C1 segment of cervical spinal cord (tissue), 14 donors: Measurements from ENCODE around the gene FBXO21.

Experiments
- DNase-seq, 14 donors: peaks; one replicate each; lab custom pipeline; 2025; lab: John Stamatoyannopoulos, UW

Gene FBXO21

DNA sequence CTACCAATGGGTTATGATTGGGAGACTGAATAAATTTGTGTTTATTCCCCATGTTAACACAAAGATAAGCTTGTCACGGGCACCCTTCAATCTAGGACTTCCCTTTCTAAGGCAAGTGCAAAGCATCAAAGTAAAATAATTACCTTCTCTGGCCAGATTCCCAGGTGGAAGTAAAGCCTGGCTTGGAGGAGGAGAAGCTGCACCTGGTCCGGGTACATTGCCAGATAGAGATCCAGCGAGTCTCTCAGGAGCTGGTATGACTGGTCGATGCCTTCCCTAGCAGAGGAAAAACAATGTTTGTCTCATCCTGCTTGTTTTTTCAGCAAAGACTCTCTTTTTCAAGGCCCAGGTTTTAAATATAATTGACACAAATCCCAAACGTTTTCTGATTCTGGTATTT lies 24.9 kb downstream of the FBXO21 start:
- DNase-seq, result peak in 1 of 14 donors; percentile 90

DNA sequence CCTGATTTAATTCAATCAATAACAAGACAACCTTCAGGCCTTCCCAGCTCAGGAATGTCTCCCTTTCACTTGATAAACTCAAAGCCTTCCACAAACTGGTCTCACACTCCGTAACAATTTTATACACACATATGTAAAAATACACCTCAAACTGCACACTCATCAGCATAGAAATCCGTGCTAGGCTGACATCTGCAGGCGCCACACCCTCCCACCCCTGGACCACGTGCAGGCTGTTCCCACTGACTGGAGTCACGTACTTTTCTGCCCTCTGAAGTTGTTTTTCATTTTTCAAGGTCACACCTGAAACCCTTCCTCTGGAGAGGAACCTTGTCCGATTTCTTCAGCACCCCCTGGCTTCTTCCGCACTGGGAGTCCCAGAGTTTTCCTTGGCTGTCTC lies 27.6 kb downstream of the FBXO21 start:
- no peak for DNase-seq

DNA sequence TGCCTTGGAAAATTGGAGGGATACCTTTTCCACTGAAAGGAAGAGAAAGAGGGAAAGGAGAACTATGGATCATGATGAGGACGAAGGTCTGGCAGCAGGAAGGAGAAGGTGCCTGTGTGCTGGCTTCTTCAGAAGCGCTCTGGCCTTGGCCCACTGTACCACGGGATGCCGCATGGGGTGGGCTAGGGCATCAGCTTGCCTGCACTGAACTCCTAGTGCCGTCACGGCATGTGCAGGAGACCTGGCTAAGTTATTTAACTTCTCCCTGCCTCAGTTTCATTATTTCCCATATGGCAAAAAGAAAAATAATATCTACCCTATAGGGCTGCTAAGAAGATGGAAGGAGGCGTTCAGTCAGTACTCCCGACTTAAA lies 28.1 kb downstream of the FBXO21 start:
- DNase-seq, result no peak

DNA sequence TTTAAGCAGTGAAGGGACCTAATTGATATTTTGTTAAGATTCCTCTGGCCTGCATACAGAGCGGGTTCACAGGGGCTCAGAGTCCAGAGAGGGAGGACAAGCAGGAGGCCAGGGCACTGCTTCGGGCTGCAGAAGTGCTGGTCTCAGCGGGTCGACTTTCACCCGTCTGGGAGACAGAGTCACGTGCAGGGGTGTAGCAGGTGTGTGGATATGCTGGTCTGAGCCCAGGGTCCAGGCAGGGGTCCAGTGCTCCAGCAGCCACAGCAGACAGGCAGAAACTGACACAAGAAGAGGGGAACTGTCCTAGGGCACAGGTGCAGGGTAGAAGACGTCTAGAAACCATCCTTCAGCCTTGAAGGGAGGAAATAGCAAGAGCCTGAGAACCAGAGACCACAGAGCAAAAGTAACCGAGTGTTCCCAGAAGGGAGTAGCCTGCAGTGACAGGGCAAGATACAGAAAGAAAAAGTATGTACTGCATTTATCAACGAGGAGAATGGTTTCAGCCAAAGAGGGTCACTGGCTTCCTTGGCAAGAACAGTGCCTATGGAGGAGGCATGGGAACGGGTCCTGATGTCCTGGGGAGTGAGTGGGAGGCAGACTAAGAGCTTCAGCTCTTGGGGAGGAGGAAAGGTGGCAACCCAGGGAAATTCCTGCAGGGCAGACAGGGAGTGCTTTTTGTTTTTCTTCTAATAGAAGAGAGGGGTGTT lies 28.7 kb downstream of the FBXO21 start:
- peak in 1 of 14 donors; percentile 18 for DNase-seq

DNA sequence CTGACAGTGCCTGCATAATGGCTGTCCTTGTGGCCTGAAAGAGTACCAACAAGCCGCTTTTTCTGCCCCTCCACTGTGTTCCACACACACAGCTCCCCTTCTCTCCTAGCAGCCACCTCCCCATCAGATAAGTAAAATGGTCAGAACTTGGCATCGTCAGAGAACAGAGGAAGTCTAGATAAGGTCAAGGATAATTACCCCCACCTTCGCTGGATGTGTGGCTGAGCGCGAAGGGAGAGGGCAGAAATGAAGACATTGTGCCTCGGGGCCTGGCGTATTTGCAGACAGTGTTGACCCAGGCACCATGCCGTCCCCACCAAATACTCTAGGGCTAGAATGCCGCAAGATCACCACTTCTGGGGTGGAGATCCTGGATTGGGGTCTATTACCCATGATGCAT lies 30.6 kb downstream of the FBXO21 start:
- no peak for DNase-seq

DNA sequence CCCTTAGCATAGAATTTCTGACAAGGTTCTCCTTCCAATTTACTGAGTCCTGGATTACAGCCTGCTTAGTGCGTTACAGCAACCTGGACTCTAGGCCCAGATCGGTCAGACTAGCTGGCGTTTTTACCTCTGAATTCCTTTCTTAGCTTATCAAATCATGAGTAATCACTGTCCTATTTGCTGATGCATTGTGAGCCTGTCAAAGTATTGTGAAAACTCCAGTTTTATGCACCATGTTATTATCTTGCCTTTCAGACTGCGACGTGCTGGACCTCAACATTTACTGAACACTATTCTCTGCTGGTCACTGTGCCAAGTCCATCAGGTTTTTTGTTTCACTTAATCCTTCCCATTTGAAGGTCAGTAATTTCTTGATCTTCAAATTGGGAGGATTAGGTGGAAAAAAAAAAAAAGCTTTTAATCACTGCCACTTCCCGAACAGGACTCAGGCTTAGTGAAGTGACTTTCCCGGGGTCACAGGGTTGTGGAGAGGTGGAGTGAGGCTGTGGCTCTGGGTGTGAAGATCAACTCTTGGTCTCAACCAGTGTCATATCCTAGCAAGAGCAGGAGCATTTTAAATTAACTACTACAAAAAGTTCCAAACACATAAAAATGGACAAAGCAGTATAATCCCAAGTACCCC lies 31.2 kb downstream of the FBXO21 start:
- DNase-seq, result no peak

DNA sequence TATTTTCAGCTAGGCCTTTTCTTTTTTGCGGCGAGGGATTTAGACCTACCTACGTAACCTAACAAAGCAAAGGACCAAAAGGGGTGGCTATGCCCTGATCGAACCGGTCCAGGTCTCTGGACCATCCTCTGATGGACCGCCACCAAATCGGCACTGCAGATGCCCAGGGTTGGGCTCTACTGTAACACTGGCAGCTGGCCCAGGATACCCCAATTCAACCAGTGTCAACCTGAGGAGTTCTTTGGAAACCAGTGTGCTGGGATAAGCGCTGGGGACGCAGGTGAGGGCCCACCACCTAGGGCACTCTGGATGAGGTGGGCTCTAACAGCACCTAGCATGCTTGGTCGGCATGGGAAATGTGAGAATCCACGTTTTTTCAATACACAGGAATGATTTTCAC lies 32.2 kb downstream of the FBXO21 start:
- DNase-seq, result no peak

DNA sequence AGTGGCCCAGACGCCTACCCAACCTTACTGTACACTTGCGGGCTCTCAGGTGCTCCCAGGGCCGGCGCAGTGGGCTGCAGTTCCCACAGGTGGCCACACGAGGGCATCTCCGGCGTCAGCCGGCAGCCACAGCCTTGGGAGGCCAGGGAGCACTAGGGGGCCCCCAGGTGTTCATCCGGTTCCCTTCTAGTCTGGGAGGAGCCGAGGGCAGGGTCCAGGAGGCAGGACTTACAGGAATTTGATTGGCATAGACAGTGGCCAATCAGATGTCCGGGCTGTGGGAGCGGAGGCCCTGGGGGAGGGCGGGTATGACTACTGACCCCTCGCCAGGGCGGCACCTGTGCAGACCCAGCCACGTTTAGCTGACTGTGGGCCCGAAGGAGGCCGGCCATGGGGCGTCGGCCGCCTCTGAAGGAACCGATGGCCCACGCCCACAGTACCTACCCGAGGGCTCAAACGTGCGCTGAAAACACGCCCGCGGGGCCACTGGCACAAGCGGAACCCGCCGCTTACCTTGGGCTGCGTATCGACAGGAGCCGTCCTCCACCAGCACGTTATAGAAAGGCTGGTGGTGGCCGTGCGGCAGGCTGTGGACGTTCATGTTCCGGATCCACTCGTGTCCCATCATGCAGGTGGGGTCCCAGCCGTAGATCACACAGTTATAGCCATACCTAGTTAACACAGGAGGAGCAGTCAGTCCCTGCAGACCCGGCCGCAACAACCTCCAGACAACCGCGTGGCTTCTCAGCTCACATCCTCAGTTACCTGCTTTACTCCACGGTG lies 34.8 kb downstream of the FBXO21 start:
- peak in 2 of 14 donors; percentile 8 to 13 for DNase-seq

DNA sequence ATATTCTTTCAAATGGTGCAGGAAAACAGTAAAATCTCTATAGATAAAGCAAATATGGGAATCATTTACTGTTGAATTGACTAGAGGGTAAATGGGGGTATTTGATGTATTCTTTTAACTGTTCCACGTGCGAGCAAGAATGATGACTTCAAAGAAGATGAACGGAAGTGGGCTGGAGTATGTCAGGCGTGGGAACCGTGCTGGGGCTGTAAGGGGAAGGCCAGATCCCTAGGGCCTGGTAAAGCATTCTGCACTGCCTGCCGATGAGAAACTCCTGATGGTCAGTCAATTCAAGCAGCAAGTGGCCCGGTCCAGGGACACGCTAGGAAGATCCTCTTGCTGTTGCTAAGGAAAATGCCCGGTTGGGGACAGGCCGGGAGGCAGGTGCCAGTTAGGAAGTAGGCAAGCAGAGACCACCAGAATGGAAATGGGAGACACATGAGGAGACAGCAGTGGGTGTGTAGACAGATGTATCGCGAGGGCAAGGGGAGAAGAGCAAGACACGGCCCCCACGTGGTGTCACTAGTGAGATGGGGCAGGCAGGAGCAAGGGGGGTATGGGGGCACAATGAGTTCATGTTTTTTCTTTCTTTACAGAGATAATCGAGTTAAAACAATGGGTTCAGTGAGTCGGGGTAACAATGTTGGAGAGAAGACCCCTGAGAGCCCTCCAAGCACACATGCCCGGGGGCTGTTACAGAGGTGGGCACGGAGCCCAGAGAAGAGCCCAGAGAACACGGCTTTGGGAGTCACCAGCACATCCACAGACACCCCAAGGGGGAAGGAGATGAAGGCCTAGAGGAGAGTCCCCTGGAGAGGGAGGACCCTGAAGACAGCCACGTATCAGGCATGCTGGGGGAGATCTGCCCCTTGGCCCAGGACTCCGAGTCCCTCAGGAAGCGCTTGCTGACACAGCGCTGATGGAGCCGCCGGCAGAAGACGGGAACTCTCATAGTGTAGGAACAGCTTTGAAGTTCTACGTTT lies 37.2 kb downstream of the FBXO21 start:
- no peak for DNase-seq

DNA sequence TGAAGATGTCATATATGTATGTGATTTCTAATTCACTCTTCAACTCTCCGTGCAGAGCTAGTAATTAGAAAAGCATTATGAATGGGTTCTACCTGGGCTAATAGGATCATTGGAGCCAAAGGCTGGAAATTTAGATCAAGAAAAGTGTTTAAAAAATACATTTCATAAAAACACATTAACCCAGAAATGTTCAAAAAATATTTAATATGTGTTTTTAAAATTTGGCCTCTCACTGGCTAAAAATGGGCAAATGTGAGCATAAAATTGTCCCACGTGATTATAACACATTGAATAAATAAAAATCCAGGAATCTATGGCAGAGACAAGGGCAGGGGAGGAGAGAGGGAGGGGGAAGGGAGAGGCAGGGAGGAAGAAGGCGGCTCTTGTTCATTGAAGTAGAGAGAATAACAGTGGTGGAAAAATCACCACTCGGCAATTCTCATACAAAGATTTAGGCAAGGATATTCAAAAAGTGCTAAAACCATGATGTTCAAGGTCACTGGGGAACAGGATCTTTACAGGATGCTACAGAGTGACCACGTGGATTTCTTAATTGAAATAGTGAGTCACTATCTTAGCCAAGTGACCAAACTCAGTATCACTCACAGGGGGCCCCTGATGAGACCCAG lies 38.8 kb downstream of the FBXO21 start:
- DNase-seq, result no peak

DNA sequence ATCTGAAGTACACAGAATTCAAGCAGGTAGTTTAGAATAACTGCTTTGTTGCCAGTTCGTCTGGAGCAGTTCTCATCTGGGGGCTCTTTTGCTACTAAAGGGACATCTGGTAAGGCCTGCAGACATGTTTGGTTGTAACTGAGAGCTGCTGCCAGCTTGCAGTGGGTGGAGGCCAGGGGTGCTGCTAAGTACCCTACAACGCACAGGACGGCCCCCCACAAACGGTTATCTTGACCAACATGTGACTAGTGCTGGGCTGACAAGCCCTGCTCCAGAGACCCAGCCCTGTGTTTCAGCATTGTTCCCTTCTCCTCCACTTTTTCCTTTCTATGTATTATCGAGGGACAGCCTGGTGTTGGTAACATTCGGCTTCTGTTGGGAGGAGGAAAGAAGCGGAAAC lies 40.8 kb downstream of the FBXO21 start:
- no peak for DNase-seq

DNA sequence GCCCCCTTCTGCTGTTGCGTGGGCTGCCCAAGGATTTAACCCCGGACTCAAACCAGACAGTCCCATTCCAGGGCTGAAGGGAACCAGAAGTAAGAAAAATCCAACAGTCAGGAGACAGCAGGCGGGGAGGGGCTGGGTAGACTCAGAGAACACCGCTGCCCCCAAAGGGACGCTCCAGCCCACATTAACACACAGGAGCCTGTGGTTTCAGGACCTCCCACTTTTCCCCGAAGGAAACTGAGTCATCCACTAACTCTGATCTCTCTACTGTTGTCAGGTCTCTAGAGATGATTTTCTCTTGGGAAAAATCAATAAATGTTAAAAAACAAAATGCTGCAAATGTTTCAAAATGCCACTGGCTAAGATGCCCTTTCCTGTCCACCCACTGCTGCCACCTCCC lies 41.6 kb downstream of the FBXO21 start:
- no peak for DNase-seq

DNA sequence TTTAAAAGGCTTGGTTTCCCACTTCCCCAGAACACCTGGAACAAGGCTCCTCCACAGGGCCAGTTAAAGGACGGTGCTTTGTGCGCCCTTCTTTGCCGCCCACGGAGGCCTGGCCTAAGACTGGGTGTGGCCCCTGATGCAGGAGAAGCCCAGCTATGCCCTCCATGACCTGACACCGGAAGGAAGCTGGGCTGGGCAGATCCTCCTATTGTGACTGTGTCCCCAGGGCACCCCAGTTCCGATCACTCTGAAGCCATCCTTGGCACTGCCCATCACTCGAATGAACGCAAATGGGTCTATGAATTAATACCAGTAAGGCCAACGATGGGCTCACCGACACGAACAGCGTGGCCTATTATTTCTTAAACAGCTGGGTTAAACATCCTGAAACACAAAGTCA lies 42.6 kb downstream of the FBXO21 start:
- no peak for DNase-seq

DNA sequence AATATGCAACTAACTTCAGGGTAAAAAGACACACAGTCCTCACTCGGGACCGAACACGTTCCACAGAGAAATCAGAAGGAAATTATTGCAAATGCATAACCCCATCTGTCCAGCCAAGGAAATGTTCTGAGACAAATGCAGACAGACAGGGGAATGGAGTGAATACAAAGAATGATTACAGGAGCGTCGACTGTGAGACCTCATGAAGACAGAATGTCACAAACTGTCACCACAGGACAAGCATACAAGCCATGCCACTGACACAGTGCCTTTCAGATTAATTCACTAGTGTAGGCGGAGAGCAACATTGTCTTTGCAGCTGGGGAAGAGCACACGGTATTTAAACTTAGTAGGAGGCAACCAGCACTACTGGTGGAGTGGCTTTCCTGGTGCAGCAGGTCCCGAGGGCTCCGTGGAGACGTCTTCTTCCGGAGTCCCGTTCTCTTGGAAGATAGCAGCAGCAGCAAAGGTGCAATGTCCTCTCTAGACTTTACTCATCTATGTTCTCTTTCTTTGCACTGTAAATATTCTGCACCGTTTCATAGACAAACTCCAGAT lies 44.6 kb downstream of the FBXO21 start:
- DNase-seq, result no peak

DNA sequence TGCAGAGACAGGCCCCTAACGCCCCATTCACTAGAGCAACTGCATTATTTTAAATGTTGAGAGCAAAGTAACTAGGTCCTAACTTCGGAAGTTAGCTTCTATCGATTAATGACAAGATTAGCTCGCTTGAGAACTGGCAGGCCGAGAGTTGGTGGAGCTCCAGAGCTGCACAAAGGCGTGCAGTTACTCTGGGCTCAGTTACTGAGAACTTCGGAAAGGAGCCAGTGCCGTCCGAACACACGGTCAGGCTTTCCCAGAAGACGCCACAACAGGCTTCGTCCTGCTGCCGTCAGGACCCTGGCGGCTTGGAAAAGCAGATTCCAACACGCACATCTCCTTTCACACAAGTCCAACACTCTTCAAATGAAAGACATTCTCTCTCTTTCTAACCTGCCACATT lies 45.7 kb downstream of the FBXO21 start:
- DNase-seq, result peak in 7 of 14 donors; percentile 19 to 76 (median 45)

DNA sequence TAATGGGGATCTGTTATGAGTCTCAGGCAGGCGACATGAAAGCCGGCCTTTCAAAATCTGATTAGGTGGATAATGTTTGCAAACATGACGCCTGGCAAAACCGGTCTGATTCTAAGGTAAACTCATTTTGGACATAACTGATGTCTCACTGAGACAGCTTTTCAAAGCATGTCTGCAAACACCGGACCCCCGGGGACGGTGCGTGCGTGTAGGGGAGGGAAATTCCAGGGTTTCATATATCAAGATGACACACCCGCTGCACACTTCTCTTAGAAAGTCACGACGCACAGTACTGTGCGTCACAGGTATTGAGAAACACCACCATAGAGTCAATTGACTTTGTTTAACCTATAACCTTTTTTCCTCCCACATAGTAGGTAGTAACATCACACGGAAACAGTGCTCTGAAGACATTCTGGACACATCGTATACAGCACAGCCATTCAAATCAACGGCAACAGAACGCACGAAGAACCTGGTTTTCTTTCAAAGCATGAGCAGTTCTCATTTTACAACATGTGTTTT lies 47.2 kb downstream of the FBXO21 start:
- no peak for DNase-seq

DNA sequence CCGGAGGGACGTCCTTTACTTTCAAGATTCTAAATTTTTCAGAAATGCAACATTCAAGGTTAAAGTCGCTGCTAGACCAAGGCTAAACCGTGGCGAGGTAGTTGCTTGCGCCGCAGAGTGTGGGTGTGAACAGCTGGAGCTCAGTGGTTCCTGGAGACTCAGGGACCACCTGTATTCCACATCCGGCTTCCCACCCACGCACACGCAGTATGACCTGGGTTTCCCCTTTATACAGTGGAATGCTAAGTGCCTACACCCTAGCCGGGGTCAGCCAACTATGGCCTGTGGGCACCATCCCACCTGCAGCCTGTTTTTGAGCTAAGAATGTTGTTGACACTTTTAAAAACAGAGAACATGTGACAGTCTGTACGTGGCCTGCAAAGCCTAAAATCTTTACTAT lies 48.2 kb downstream of the FBXO21 start:
- DNase-seq, result no peak

DNA sequence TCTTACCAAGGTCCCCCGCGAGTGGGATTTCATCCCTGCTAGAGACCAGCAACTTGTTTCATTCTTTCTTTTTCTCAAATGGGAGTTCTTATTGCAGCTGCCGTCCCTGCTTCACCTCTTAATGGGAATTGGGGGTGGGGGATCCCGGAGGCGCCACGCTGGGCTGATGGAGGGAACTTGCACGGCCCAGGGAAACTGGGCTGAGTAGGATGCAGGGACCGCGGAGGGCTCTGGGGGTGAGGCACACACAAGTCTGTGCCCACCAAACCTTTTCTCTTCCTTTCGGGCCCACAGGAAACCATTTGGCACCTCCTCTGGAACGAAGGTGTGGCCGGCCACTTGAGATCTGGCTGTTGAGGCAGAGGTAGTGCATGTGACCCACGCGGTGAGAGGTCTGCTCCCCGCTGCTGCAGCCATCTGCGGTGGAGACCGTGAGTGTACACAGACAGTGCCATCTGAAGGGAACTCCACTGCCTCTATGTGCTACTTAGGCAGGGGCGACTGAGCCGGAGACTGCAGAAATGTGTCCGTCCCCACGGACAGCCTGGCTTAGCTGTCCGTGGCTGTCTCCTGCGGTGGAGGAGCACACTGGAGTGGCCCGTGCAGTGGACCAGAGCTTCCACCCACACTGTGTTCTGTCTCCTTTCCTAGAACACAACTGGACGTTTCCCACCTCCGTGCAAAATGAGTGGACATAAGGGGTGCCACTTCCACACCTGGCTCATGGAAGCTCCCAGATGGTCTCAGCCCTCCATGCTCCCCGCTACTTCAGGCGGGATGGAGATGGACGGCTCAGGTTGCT lies 49.0 kb downstream of the FBXO21 start:
- peak in 2 of 14 donors; percentile 7 to 65 for DNase-seq

DNA sequence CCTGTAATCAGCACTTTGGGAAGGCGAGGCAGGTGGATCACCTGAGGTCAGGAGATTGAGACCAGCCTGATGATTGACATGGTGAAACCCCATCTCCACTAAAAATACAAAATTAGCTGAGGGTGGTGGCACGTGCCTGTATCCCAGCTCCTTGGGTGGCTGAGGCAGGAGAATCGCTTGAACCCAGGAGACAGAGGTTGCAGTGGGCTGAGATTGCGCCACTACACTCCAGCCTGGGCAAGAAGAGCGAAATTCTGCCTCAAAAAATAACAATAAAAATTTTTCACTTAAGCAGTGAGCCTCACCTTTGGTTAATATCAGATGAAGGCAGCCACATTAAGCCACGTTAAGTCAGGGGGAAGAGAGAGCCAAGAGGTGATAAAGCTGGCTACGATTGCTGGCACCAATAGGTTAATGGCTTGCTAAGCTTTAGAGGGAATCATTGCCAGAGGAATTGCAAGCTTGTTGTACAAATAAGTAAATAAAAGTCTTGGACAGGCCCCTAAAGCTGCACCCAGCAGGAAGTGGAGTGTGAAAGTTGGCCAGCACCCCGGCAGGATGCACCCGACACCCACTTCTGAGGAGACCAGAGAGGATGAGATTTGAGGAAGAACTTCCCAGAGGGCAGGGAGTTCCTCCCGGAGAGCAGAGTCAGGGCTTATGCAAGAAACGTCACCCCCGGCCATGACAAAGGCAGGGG lies 49.7 kb downstream of the FBXO21 start:
- DNase-seq, result peak in 1 of 14 donors; percentile 18
